Measurements from ENCODE around the gene BCL2L13.
A peak's percentile ranks its signal among the peaks of the same experiment; 100 is the strongest.
"Not testable (repeated sequence)": the region's sequence is repeated elsewhere in the genome, so short reads cannot be mapped to it uniquely, and the experiment has no call there.

The BCL2L13 gene

DNA sequence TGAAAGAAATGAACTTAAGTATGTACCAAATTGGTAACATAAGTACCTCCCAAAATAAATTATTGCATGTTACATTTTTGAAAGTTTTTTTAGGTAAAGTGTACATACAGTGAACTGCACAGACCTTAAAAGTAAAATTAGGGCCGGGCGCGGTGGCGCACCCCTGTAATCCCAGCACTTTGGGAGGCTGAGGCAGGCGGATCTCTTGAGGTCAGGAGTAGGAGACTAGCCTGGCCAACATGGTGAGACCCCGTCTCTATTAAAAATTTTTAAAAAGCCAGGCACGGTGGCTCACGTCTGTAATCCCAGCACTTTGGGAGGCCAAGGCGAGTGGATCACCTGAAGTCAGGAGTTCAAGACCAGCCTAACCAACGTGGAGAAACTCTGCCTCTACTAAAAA lies 1.7 kb upstream of the BCL2L13 start:
- DNase-seq (ENCODE audit: low read depth, low spot score), result not testable (repeated sequence)

GRCh38 chr22:17637490-17638181 lies 921 bp upstream of the BCL2L13 start:
- DNase-seq (ENCODE audit: low read depth, low spot score), result no peak

DNA sequence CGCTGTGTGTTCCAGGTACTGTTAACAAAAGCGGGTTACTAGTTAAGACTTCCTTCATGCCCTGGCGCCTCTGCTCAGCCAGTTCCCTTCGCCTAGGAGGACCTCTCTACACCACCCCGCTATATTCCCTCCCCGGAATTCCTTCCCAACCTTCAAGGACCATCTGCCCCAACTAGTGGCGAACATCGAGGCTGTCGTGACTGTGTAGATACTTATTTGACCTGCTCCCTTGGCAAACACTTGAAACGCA lies 450 bp upstream of the BCL2L13 start:
- DNase-seq (ENCODE audit: low read depth, low spot score), result no peak

GRCh38 chr22:17639247-17639741 lies 737 bp downstream of the BCL2L13 start:
- DNase-seq (ENCODE audit: low read depth, low spot score), result peak; percentile 62

- no peak for DNase-seq (ENCODE audit: low read depth, low spot score)
Measured at GRCh38 chr22:17641269-17641668, 2.7 kb downstream of the BCL2L13 start.

DNA sequence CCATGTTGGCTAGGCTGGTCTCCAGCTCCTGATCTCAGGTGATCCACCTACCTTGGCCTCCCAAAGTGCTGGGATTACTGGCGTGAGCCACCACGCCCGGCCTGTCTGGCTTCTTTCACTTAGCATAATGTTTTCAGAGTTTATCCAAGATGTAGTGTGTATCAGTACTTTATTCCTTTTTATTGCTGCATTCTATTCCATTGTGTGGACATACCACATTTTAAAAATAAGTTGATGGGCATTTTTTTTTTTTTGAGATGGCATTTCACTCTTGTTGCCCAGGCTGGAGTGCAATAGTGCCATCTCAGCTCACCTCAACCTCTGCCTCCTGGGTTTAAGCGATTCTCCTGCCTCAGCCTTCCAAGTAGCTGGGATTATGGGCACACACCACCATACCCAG lies 3.8 kb downstream of the BCL2L13 start:
- DNase-seq (ENCODE audit: low read depth, low spot score), result not testable (repeated sequence)

DNA sequence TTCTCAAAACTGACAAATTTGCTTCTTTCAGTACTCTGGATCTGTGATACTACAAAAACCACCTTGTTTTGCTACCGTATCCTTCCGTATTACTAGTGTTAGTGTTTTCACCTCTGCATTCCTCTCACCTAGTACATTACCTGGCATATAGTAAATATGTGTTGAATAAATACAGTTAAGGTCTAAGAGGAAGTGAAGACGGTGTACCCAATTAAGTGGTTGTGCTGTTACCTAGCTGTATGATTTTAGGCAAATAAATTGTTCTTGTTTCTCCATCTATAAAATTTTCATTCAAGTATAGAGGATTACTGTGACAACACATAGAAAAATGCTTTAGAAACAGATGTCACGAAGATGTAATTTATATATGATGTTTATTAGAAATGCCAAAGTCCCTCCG lies 8.9 kb downstream of the BCL2L13 start:
- no peak for DNase-seq (ENCODE audit: low read depth, low spot score)

- DNase-seq (ENCODE audit: low read depth, low spot score), result no peak
Measured at GRCh38 chr22:17647991-17648390, 9.4 kb downstream of the BCL2L13 start.

- no peak for DNase-seq (ENCODE audit: low read depth, low spot score)
Measured at GRCh38 chr22:17648569-17648968, 10.0 kb downstream of the BCL2L13 start.

DNA sequence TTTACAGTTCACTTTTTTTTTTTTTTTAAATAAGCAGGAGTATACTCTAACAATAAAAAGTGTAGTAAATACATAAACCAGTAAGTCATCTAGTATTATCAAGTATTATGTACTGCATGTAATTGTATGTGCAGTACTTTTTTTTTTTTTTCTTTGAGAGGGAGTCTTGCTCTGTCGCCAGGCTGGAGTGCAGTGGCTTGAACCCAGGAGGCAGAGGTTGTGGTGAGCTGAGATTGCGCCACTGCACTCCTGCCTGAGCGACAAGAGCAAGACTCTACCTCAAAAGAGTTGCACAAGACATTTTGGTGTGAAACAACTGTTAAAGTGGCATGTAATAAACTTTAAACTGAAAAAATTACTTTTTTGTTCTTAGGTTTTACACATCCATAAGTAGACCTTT lies 16.7 kb downstream of the BCL2L13 start:
- DNase-seq (ENCODE audit: low read depth, low spot score), result no peak

GRCh38 chr22:17656870-17657395 lies 18.4 kb downstream of the BCL2L13 start:
- no peak for DNase-seq (ENCODE audit: low read depth, low spot score)

DNA sequence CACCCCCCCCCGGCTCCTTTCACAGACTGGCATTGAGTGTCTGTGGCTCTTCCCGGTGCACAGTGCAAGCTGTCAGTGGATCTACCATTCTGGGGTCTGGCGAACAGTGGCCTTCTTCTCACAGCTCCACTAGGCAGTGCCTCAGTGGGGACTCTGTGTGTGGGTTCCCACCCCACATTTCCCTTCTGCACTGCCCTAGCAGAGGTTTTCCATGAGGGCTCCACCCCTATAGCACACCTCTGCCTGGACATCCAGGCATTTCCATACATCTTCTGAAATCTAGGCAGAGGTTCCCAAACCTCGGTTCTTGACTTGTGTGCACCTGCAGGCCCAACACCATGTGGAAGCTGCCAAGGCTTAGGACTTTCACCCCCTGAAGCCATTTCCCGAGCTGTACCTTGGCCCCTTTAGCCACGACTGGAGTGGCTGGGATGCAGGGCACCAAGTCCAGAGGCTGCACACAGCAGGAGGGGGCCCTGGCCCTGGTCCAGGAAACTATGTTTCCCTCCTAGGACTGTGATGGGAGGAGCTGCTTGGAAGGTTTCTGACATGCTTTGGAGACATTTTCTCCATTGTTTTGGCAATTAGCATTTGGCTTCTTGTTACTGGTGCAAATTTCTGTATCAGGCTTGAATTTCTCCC lies 26.0 kb downstream of the BCL2L13 start:
- DNase-seq (ENCODE audit: low read depth, low spot score), result no peak

DNA sequence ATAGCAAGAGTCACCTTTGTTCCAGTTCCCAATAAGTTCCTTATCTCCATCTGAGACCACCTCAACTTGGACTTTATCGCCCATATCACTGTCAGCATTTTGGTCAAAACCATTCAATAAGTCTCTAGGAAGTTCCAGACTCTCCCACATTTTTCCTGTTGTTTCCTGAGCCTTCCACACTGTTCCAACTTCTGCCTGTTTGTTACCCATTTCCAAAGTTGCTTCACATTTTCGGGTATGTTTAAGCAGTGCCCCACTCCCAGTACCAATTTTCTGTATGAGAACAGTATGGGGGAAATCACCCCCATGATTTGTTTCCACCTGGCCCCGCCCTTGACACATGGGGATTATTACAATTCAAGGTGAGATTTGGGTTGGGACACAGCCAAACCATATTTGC lies 26.7 kb downstream of the BCL2L13 start:
- DNase-seq (ENCODE audit: low read depth, low spot score), result no peak

GRCh38 chr22:17665854-17666253 lies 27.3 kb downstream of the BCL2L13 start:
- no peak for DNase-seq (ENCODE audit: low read depth, low spot score)

- DNase-seq (ENCODE audit: low read depth, low spot score), result not testable (repeated sequence)
Measured at GRCh38 chr22:17671521-17672092, 33.0 kb downstream of the BCL2L13 start.

DNA sequence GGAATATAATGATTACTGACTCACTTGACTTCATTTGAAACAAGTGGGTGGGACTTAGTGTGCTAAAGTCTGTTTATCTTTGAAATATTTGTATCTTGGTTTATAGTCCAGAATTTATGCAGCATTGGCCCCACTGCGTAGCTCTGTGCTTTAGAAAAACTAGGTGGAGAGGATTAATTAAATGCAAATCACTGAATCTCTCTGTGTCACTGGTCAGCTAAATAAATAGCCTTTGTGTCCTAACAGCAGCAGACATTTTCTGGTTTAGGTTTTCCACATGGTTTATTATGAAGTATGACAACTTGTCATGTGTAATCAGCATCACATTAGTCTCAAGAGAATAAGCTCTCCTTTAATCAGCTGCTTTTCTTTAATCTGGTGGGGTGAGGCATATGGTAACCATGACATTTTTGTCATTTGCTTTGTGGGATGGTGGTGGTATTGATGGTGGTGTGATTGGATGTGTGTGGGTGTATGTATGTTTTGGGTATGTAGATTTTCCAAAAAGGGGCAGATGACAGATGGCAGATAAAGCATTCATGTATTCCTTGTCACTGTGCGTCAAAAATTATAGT lies 33.9 kb downstream of the BCL2L13 start:
- peak; percentile 66 for DNase-seq (ENCODE audit: low read depth, low spot score)

DNA sequence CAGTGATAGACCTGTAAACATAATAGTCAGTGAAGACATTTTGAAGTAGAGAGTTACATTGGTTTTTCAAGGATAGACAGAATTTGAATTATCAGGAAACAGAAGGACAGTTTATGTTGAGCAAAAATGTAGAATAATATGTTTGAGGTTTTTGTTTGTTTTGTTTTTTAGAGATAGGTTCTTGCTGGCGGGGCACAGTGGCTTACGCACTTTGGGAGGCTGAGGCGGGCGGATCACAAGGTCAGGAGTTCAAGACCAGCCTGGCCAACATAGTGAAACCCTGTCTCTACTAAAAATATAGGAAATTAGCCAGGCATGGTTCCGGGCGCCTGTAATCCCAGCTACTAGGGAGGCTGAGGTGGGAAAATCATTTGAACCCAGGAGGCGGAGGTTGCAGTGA lies 35.6 kb downstream of the BCL2L13 start:
- DNase-seq (ENCODE audit: low read depth, low spot score), result no peak

DNA sequence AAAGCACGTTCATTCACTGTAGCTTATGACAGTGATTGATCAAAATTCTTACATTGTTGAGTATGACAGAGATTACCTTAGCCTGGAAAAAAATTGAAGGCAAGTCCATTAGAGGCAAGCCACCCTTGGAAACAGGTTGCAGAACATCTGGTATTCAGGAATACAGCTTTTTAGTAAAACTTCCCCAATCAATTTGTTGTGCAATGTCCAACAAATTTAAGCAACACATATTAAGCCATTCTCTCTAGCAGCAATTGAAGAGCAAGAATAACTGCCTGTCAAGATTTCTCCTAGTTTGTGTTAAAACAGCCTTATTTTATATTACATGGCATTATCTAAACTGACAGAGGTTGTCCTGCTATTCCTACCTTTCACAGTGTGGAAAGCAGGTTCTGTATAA lies 37.0 kb downstream of the BCL2L13 start:
- DNase-seq (ENCODE audit: low read depth, low spot score), result no peak

DNA sequence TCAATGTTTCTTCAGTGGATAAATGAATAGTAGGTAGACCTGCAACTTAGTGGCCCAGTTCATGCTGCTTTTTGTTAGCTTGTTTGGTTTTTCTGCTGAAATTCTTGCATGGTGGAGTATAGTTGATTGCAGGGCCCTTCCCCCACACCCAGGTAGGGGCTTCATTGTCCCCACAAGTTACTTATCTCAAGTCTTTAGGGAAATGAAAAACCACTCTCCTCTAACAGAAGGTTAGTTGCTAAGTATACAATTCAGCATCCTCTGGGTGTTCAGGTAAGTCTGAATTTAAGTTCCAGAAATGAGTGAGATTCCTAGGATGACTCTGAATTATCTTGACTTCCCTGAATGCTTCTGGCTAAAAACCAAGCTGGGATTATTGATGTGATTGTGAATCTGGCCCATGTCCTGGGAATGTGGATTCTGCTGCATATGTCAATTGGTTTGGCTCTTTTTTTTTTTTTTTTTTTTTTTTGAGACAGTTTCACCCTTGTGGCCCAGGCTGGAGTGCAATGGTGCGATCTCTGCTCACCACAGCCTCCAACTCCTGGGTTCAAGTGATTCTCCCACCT lies 40.3 kb downstream of the BCL2L13 start:
- peak; percentile 25 for DNase-seq (ENCODE audit: low read depth, low spot score)

DNA sequence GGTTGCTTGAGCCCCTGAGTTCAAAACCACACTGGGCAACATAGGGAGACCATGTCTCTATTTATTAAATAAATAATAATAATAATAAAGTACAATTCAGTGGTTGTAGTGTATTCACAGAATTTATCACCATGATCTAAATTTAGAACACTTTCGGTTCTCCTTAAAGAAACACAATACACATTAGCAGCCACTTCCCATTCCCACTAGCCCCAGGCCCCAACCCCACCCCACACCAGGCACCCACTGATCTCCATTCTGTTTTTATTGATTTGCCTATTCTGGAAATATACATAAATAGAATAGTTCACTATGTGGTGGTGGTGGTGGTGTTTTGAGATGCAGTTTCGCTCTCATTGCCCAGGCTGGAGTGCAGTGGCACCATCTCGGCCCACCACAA lies 45.7 kb downstream of the BCL2L13 start:
- DNase-seq (ENCODE audit: low read depth, low spot score), result no peak

DNA sequence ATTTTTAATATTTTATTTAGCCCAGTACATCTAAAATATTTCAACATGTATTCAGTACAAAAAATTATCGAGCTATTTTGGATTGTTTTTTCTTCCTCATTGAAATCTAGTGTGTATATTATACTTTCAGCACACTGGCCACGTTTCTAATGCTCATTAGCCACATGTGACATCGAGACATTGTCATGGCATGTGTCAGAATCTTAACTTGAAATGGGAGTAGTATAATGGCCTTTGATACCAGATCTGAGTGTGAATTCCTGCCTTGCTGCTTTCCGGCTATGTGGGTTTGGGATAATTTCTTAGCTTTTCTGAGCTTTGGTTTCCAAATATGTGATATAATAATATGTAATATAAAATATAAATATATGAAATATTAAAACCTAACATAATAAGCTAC lies 54.3 kb downstream of the BCL2L13 start:
- DNase-seq (ENCODE audit: low read depth, low spot score), result no peak

- DNase-seq (ENCODE audit: low read depth, low spot score), result no peak
Measured at GRCh38 chr22:17694193-17694592, 55.6 kb downstream of the BCL2L13 start.

Measured in astrocyte of the hippocampus (primary cell).